GM18505 (cell line): ENCODE data around the gene RUNX1.

Experiments used
- ATAC-seq: cut with Tn5 transposase; IDR thresholded peaks from one replicate; pipeline ENCODE4 v1.9.1; 2021; ENCODE audit not compliant: unreplicated experiment
- POLR2A ChIP-seq: IDR thresholded peaks from 4 replicates; pipeline ENCODE4 v1.6.1; 2011; ENCODE audit warnings: borderline replicate concordance; ENCODE audit not compliant: insufficient read depth, insufficient read length; ENCODE audit errors: extremely low read depth

Gene RUNX1

DNA sequence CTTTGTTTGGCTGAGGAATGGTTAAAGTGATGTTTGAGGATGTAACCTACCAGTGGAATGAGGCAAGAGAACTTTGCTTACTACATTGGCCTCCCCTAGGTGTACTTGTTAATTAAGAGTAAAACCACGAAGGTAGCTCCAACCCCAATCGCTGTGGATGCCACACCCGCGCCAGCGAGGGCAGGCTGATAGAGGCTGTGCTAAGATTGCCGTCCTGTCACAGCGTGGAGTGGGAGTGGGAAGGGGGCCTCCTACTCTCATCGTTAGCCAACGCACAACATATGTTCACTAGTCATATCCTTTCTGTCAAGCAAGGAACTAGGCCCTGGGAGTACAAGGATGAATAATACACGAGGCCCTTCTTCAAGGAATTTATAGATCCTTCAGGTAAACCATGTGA, 99.6 kb downstream of the RUNX1 start:
- TF ChIP-seq POLR2A, result no peak
- ATAC-seq, result no peak

DNA sequence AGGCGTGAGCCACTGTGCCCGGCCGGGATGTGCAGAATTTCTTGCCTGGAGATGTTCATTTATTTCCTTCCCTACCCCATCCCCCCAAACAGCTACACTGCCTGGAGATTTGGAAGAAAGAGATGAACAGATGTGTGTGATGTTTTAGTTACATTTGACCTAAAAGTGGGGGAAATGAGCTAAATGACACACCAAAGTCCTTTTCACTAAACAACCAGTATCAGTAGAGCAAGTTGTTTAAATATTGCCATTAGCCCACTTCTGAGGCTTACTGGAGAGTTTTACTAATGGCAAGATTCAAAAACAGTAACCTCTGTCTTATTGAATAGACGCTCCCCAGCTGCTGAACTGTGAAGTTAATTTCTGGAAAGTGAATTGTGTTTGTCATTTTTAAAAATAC, 100.1 kb downstream of the RUNX1 start:
- ATAC-seq, result no peak
- no peak for TF ChIP-seq POLR2A

DNA sequence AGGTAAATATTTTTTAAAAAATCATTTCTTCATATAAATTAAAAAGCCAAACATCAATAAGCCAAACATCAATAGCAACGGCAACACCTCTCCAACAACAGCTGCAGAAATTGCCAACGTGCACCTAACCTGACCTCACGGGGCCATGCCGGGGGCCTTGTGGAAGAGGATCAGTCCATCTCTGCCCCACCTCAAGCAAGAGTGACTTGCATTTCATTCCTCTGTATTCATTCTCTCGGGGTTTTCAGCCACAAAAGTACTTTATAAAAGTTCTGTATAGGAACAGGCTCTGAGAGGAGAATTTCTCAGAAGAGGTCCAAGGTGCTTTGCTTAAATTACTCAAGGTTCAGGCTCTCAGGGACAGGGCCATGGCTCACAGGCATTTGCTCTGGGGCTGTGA, 100.9 kb downstream of the RUNX1 start:
- no peak for ATAC-seq
- no peak for TF ChIP-seq POLR2A

DNA sequence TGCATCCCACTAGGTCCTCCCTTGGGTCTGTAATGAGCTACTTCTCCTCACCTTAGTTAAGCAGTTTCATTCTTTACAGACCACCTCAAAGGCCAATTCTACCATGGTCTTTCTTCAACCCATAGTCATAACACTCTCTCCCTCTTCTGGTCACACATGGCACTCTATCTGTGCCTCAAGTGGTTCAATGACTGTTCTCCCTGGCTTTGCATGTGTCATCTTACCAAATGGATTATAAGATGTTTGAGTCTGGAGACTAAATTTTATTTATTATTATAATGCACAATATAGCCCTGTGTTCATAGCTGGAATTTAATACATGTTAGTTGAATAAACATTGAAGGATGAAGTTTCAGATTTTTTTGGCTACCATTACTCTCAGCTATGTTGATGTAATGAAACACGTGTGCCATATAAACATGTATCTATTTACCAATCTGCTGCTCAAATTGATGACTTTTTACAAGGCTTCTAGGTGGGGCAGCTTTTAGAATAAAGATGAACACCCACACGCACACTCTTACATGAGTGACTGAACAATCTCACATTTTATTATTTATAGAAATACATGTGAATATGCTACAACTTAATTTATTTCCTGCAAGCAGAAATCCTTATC, 102.1 kb downstream of the RUNX1 start:
- no peak for TF ChIP-seq POLR2A
- ATAC-seq, result no peak

DNA sequence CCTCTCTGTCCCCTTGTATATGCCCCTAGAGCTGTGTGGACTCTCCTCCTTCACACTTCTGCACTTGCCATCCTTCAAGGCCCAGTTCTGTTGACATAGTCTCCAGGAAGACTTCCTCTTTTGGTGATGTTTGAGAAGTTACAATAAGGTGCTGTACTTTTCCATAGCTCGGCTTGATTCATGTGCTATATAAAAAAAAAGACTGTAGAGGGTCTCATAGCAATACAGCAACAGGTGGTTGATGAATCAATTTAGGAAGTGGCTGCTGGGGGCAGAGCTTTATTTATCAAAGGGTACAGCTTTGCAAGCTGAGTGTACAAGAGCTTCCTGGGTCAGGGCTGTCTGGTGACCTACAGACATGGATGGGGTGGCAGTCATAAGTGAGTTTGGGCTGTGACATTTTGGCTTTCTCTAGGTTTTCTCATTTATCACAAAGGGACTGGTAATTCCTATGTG, 102.7 kb downstream of the RUNX1 start:
- TF ChIP-seq POLR2A, result no peak
- ATAC-seq, result no peak

DNA sequence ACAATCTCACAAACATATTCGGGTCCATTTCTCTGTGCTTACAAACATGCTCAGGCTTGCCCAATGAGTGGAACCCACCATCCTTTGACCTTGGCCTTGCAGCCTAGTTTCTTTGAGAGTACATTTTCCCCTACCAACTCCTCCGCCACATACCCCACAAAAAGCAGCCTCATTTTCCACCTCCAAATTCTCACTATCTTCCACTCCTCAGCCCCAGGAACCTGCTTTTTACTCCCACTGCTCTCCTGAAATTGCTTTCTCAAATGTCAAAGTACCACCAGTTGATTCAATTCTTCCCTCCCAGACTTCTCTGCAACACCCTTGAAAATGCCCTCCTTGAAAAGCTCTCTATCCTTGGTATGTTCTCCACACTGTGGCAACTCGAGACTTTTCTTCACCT, 103.8 kb downstream of the RUNX1 start:
- no peak for ATAC-seq
- TF ChIP-seq POLR2A, result no peak

DNA sequence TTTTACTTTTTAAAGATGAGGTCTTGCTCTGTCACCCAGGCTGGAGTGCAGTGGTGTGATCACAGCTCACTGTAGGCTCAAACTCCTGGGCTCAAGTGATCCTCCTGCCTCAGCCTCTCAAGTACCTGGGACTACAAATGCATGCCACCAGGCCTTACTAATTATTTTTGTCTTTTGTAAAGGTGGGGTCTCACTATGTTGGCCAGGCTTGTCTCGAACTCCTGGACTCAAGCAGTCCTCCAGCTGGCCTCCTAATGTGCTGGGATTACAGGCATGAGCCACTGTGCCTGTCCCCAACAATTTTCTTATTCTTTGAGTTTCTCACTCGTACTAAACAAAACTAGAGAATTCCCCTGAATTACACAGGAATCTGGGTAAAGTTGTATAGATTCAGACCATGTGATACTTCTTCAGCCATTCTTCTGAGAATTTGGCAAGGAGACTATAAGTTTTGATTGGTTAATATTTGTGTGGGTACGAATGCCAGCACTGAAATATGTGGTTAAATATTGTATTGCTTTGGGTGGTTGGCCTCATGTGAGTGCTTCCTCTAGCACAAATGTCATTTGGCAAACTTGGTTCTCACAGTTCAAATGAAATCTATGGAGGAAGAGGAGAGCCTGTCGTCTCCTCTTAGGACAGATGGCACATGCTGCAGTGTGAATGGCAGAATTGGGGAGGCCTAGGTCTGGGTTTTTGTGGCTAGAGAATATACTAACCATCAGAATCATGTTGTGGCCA, 104.9 kb downstream of the RUNX1 start:
- TF ChIP-seq POLR2A, result no peak
- no peak for ATAC-seq

DNA sequence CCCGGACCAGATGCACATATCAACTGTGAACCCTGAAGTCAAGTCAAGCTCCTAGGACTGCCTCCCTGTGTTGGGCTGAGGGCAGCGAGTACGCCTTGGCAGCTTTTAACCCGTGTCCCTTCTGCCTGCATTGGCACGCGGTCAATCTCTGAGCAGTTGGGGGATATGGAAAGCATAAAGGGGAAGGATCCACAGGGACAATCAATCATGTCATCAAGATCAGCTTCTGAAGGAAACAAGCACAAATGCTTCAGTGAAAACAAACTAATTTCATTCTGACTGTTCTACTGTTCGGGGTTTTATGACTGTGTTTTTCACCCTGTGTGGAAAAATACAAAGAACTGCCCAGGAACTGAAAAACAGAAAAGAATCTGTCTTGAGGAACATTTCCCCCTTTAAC, 106.2 kb downstream of the RUNX1 start:
- TF ChIP-seq POLR2A, result no peak
- ATAC-seq, result no peak

DNA sequence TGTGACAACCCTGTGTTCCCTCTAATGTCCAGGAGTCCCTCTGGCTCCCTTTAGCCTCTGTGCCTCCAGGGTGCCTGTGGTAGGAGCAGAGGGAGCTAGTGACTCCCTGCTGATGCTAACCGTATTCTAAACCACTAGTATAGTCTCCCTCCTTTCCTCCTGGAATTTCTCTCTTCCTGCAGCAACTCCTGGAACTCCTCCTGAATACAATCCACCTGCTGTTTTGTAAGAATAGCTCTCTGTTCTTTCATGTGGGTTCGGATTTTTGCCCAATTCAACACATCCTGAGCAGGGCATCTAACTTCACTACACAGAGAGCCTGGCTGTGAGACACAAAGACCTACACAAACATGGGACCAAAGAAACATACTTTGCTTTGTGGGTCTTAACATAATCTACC, 107.9 kb downstream of the RUNX1 start:
- no peak for TF ChIP-seq POLR2A
- no peak for ATAC-seq

DNA sequence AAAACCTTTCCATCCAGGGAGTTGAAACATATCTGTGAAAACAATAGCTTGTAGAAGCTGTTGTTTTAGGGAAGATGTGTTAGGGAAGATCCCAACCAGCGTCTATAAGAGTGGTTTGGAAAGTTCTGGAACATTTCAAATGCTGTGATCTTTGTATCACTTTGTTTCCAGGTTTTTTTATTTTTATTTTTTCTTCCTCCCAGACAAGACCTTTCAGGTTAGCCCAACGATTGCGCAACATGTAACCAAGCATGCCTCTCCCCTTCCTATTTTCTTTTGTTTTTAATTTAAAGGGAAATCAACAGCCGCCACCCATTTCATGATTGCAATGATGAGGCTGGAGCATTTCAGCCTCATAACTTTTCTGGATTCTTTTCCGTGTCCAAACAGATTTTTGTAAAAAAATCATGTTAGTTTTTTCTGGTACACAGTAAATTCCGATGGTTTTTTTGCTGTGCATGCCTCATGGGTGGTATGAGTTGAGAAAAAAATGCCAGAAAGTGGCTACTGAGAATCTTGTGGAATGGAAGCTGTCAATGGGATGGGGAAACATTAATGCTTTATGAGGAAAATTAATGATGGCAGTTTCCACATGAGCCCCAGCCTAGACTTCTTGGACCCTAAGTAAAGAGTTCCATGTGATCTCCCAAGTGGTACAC, 109.3 kb downstream of the RUNX1 start:
- no peak for TF ChIP-seq POLR2A
- no peak for ATAC-seq

DNA sequence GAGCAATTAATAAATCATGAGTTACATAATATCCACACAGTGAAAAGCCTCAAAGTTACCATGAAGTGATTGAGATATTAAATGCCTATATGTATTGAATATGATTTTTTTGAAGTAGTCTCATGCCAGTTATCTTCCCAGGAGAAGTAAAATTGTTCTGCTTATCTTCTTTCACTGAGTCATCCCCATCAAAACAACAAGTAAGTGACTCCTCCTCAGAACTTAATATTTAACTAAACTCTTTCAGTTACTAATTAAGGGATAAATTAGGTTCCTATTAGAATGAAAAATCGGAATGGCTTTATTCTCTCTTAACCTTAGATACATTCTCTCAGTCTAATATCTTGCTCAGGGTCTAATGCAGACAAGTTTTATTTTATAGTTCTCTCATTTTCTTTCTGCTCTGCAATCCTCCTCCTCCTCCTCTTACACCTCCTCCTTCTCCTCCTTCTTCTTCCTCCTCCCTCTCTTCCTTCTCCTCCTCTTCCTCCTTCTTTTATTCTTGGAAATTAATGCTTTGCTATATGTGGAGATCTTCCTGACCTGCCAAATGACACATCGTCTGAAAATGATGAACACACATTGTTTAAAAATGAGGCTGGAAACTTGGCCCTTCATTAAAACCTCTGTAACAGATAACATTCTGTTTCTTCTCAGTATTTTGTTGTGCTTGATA, 110.9 kb downstream of the RUNX1 start:
- TF ChIP-seq POLR2A, result no peak
- ATAC-seq, result no peak

DNA sequence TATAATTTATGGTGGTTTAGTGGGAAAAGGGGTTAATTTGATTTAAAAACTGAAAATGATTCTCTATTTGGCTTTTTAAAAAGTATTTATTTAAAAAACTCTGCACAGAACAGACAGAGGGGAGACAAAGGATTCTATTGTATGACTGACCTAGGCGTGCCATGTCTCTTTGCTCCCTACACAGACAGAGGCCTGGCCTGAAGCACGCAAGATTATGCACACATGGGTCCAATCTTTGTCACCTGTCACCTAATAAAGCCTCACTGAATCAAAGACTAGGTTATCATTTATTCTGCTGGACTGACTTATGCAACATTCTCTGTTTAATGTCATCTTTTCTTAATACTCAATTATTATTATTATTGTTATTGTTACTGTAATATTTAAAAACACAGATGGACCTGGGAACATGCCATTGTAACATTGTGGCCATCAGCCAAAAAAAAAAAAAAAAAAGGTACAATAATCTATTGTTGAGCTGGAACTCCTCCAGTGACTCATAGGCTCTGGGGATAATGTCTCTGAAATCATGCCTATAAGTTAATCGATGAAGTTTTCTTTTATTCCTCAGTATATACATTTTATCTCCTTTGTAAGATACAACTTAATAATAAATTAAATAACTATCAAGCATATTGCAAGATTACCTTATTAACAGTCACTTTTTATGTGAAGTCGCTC, 112.1 kb downstream of the RUNX1 start:
- no peak for ATAC-seq
- no peak for TF ChIP-seq POLR2A

DNA sequence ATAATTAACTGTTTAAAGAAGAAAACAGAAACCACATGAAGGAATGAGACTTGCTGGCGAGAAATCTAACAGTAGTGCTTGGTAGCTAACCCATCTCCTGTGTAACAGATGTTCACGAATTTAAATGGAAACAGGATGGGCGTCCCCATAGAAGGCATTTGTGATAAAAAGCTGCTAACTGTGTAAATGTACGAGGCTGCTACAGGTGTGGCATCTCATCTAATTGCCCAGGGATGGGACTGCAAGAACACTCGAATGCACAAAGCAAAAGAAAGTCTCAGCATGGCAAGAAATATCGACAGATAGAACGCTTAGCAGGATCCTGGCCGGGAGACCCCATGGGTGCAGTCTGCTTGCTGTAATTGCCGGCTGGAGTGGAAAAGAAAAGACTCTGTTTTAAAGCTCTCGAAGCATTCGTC, 112.7 kb downstream of the RUNX1 start:
- TF ChIP-seq POLR2A, result no peak
- ATAC-seq, result no peak

DNA sequence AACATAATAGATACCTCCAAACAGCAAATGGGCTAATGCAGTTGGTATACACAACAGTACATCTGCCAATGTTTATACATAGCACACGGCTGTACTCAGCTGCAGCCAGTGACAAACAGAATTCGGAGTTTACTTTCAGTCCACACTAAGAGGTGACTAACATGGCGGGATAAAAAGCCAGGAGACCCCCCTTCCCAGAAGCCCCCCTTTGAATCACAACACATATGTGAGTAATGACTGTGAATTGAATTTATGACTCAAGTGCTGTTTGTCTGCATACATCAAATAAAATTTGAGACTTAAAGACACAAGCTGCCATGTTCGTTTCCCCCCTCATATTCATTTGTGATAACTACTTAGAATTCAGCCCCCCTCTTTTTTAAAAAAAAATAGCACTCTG, 113.2 kb downstream of the RUNX1 start:
- no peak for TF ChIP-seq POLR2A
- ATAC-seq, result no peak

DNA sequence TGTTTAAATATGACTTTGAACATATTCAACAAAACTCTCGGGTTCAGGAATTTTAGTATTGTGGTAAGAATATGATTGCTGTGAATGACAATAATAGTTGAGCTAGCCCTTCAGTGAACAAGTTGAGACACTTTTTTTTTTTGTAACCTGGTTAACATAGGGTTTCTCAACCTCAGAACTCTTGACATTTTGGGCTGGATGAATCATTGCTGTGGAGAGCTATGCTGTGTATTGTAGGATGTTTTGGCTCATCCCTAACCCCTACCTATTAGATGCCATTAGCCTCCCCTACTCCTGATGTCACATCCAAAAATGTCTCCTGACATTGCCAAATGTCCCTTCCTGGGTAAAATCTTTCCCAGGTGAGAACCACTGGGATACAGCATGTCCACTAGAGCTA, 113.7 kb downstream of the RUNX1 start:
- ATAC-seq, result no peak
- no peak for TF ChIP-seq POLR2A
